Activated CD4-positive, alpha-beta T cell treated with anti-CD3 and anti-CD28 coated beads, Interleukin-2, amount 50 U/mL, for 1 hour (primary cell): ENCODE data around the gene KLF1.

Source experiments
- DNase-seq: peaks from one replicate; pipeline ENCODE4 v3.0.0-alpha.2; 2020

KLF1 gene

GRCh38 chr19:12834976-12835757 lies 51.8 kb downstream of the KLF1 start:
- DNase-seq = no peak

- no peak for DNase-seq
These were observed 52.4 kb downstream of the KLF1 start, which contains the start of gene RTBDN for GRCh38 chr19:12834566-12834943. TSS of gene RTBDN (minus strand) at chr19:12834579. CDS start at chr19:12829979, 4,600 bp downstream.
